ENCODE measurements around the gene PRDM8.

Gene PRDM8

DNA sequence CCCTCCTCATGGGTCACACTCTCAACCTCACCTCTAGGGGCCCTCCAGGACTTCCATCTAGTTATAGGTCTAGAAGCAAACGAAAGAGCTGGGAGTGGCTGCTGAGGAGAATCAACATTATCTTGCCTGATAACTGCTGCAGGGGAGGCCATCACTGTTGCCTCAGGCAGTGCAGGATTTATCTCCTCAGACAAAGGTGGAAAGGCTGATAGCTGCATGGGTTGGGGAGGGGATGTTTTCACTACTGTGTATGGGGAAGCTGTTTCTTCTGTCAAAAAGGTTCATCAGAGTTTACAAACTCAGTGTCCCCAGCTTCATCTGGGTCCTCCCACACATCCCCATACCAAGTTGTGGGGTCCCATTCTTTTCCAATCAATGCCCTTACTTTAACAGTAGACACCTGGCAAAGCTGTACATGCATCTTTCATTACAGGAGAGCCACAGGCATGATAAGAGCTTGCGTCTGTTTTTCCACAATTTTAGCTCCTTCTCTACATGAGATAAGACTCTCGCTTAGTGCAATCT lies 17.6 kb upstream of the PRDM8 start:
- H3K4me3 ChIP-seq (ENCODE audit: low read depth, low read length), result no peak overlapping the region
- TF ChIP-seq MYC (IDR thresholded peaks at IDR 0.05; ENCODE audit: low read depth, low read length) (no peak), POLR2A (IDR thresholded peaks at IDR 0.05; ENCODE audit: extremely low read depth, insufficient read length) (no peak)
- TF ChIP-seq, protein P1, sequence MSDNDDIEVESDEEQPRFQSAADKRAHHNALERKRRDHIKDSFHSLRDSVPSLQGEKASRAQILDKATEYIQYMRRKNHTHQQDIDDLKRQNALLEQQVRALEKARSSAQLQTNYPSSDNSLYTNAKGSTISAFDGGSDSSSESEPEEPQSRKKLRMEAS (IDR thresholded peaks at IDR 0.05; ENCODE audit: low read depth, low read length), result no peak
- TF ChIP-seq, protein P2, sequence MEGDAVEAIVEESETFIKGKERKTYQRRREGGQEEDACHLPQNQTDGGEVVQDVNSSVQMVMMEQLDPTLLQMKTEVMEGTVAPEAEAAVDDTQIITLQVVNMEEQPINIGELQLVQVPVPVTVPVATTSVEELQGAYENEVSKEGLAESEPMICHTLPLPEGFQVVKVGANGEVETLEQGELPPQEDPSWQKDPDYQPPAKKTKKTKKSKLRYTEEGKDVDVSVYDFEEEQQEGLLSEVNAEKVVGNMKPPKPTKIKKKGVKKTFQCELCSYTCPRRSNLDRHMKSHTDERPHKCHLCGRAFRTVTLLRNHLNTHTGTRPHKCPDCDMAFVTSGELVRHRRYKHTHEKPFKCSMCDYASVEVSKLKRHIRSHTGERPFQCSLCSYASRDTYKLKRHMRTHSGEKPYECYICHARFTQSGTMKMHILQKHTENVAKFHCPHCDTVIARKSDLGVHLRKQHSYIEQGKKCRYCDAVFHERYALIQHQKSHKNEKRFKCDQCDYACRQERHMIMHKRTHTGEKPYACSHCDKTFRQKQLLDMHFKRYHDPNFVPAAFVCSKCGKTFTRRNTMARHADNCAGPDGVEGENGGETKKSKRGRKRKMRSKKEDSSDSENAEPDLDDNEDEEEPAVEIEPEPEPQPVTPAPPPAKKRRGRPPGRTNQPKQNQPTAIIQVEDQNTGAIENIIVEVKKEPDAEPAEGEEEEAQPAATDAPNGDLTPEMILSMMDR (IDR thresholded peaks at IDR 0.05; ENCODE audit: low read depth, low read length), result no peak
- no peak for DNase-seq (ENCODE audit: low read depth)

DNA sequence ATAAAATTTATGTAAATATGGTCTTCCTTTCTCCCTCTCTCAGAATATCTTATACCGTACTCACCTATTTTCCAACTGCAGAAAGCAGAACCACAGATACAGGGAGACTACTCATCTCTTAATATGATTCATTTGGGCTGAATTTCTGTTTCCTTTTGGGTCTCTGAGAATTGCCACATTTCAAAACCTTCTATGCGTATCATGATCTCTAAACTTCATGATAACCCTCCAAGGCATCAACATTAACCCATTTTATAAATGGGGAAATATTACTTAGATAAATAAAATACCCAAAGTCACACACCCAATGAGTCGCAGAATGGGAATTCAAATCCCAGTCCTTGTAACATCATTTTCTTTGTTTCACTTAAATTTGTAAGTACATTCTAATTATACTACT lies 16.6 kb upstream of the PRDM8 start:
- no peak for DNase-seq (ENCODE audit: low read depth)
- TF ChIP-seq POLR2A (IDR thresholded peaks at IDR 0.05; ENCODE audit: extremely low read depth, insufficient read length), result no peak
- TF ChIP-seq MYC (IDR thresholded peaks at IDR 0.05; ENCODE audit: low read depth, low read length), result no peak
- TF ChIP-seq, protein P2 (IDR thresholded peaks at IDR 0.05; ENCODE audit: low read depth, low read length), result no peak
- TF ChIP-seq, protein P1 (IDR thresholded peaks at IDR 0.05; ENCODE audit: low read depth, low read length), result no peak
- no peak overlapping the region for H3K4me3 ChIP-seq (ENCODE audit: low read depth, low read length)

DNA sequence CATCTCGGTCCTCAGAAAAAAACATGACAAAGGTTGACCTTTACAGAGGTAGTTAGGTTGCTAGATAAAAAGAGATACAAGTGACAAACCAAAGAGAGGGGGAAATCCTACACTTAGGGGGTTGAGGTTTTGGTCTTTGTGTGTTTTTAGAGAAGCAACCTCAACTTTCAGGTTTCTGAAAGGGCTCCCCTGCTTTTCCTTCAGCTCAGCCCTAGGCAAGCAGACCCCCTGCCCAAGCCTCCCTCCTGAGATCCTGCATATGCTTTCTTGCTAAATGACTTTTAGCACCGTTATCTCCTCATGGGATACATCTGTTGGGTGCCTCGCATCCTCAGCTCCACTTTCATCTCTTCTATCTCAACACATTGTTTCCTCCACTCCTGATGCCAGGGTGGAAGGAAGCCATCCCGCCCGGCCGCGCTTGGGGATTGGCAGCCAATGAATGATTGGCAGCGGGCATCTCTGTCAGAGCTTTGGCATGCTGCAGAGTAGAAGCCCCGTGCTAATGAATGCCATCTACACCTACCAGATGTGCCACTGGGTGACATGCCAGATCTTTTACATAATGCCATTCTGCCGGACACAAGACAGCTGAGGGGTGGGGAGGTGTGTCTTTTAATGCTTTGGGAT lies 15.0 kb upstream of the PRDM8 start:
- TF ChIP-seq, protein P2 (IDR thresholded peaks at IDR 0.05; ENCODE audit: low read depth, low read length), result no peak
- TF ChIP-seq MYC (IDR thresholded peaks at IDR 0.05; ENCODE audit: low read depth, low read length) (no peak), POLR2A (IDR thresholded peaks at IDR 0.05; ENCODE audit: extremely low read depth, insufficient read length) (no peak)
- TF ChIP-seq, protein P1 (IDR thresholded peaks at IDR 0.05; ENCODE audit: low read depth, low read length), result no peak
- no peak for DNase-seq (ENCODE audit: low read depth)
- H3K4me3 ChIP-seq (ENCODE audit: low read depth, low read length), result no peak overlapping the region

DNA sequence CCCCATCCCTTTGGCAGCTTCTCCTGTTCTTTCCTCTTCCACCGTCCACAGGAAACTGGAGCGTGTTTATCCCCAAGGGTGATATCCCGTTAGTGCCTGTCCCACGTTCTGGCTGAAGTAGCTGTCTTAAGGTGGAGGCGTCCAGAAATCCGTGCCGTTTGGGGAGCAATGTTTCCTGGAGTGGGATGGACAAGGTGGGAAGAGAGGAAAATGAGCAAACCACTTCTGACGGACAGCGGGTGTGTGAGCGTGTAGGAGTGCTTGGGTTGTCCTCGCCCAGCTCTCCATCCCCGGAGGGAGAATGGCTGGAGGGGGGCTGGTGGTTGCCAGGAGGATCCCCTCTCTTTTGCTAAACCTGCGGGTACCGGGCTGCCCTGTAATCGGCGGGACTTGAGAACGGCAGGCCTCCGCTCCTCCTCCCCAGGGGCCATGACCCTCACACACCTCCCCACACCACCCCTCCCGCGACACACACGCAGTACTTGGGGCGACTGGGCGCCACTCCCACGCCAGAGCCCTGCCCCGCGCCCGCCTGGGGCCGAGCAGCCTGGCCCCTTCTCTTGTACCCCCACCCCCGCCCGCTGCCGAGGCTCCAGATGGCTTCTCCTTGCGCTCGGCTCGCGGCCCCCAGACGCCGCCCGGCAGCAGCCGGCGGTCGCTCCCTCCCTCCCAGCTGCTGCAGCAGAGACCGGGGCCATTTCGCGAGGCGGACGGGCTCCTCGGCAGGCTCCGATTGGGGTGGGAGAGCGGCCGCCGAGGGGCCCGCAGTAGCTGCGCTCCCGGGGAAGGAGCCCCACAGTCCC lies 13.9 kb upstream of the PRDM8 start:
- H3K4me3 ChIP-seq (ENCODE audit: low read depth, low read length), result peak overlapping the region; percentile 82
- TF ChIP-seq POLR2A (IDR thresholded peaks at IDR 0.05; ENCODE audit: extremely low read depth, insufficient read length), result no peak
- TF ChIP-seq, protein P1 (IDR thresholded peaks at IDR 0.05; ENCODE audit: low read depth, low read length), result no peak
- peak; percentile 77 for DNase-seq (ENCODE audit: low read depth)

DNA sequence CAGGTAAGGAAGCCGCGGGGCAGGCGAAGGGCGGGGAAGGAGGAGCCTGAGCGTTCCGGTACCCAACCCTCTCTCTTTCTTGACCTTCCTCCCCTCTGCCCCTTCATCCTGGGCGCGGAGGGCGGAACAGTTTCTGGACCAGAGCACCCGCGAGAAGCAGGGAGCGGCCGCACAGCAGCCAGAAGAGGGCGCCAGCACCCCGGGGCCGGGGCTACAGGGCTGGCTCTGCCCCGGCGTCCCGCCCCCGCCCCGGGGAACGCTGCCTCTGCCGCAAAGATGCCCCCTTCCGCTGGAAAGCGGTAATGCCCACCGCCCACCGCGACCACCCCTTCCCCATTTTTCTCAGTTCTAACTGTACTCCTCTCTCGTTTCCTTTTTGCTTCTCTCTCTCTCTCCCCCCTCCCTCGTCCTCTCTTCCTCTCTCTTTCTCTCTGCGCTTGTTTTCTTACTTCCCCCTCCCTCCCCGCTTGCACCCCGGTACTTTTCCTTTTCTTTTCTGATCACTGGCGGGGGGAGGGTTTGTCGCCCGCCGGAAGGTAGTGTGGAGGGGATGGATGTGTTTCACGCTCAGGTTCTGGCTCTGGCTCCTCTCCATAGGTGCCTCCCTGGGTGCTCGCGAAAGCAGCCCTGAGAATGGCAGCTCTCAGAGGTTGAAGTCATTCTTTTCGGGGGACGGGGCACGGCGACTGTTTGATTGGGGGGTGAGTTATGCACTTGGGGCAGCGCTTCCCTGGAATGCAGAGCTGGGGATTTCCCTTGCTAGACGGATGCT lies 13.1 kb upstream of the PRDM8 start:
- peak; percentile 94 for DNase-seq (ENCODE audit: low read depth)
- H3K4me3 ChIP-seq (ENCODE audit: low read depth, low read length), result peak overlapping the region; percentile 82
- peak; percentile 47; the same call in 1 of the 2 replicates for TF ChIP-seq MYC (IDR thresholded peaks at IDR 0.05; ENCODE audit: low read depth, low read length)
- TF ChIP-seq, protein P1 (IDR thresholded peaks at IDR 0.05; ENCODE audit: low read depth, low read length), result peak; percentile 14; the same call in 1 of the 2 replicates
- TF ChIP-seq, protein P2 (IDR thresholded peaks at IDR 0.05; ENCODE audit: low read depth, low read length), result peak; percentile 59
- TF ChIP-seq POLR2A (IDR thresholded peaks at IDR 0.05; ENCODE audit: extremely low read depth, insufficient read length), result no peak

Measured in NB4 (cell line).